GM19463 (cell line): ENCODE results near the gene ZFP14.

Experiments
- ATAC-seq: cut with Tn5 transposase; IDR thresholded peaks from one replicate; pipeline ENCODE4 v1.9.1; 2021; ENCODE audit warnings: mild to moderate bottlenecking, moderate library complexity; ENCODE audit not compliant: unreplicated experiment

The ZFP14 gene

DNA sequence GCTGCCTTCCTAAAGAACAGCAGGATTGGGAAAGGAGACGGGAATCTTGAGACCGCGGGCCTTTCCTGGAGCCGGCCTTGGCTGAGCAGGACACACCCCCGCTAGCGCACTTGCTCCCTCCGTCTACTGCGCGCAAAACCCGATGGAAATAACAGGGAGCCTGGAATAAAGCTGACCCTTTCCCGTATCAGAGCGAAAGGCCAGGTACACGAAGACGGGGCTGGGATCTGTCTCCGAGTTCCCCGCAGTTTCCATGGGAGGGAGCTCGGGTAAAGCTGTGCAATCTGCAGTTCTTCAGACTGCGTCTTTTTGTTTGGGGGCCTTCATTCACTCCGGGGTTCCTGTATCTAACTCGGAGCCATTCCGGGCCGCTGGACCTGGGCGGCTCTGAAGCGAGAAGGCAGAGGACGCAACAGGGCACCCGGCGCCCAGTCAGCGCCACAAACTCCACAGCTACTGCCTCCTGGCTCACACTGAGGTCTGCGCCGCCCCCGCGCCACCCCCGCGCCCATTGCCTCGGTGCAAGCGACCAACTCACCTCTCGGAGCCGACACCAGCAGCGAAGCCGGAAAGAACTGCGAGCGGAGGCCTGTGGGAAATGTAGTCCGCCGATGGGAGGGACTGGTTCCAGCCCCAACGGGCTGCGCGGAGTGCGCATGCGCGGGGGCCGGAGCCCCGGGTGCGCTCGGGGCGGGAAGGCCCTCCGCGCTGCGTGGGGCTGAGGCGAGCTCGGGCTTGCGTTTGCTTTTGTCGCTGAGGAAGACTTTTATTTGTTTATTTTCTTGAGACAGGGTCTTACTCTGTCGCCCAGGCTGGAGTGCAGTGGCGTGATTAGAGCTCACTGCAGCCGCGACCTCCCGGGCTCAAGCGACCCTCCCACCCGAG is at the start of gene ZFP14:
TSS of gene ZFP14 (minus strand) at position 577 of the 885 bp plus-strand sequence. CDS start 11,309 bp downstream, outside the sequence.
- ATAC-seq, result peak; percentile 97

DNA sequence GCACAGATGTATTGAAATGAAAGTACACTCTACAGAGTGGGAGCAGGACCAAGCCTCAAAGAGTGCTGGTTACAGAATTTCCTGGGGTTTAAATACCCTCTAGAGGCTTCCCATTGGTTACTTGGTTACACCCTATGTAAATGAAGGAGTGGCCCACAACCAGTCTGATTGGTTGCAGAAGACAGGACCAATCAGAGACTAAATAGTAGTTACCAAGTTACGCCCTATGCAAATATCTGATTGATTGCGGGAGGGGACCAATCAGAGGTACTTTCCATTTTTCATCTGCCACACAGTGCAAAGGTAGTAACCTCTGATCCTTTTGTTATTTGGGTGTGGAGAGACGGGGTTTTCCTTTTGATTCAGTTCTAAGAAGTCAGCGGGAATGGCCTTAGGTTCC is 44.9 kb upstream of the ZFP14 start:
- ATAC-seq, result no peak

DNA sequence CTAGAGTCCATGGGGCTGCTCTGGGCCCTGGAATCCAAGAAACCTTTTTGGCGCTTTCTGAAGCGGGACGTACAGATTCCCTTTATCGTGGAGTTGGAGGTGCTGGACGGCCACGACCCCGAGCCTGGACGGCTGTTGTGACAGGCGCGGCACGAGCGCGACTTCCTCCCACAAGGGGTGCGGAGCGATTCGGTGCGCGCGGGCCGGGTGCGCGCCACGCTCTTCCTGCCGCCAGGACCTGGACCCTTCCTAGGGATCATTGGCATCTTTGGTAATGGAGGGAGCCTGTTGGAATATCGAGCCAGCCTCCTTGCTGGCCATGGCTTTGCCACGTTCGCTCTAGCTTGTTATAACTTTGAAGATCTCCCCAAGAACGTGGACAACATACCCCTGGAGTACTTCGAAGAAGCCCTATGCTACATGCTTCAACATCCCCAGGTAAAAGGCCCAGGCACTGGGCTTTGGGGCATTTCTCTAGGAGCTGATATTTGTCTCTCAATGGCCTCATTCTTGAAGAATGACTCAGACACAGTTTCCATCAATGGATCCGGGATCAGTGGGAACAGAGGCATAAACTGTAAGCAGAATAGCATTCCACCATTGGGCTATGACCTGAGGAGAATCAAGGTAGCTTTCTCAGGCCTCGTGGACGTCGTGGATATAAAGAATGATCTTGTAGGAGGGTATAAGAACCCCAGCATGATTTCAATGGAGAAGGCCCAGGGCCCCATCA is 42.9 kb upstream of the ZFP14 start:
- no peak for ATAC-seq

DNA sequence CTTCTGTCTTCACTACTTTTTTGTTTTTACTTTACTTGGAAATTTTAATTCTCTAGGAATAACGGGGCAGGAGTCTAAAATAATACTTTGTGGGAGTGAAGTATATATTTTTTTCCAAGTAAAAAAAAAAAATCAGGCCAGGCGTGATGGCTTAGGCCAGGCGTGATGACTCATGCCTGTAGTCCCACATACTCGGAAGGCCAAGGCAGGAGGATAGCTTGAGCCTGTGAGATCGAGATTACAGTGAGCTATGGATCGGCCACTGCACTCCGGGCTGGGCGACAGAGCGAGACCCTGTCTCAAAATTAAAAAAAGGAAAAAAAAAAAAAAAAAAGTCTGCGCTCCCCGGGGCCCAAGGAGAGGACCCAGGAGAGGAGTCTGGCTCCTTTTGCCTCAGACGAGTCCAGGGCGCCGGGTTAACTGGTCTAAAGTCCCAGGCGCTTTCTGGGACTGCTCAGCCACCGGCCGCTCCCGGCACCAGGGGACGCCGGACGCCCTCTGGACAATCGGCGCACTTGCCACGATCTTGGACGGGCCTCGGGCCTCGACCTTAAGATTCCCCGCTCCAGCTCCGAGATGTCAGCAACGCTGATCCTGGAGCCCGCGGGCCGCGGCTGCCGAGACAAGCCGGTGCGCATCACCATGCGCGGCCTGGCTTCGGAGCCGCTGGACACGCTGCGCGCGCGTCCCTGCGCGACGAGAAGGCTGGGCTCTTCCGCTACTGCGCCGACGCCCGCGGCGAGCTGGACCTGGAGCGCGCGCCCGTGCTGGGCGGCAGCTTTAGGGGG is 42.2 kb upstream of the ZFP14 start:
- ATAC-seq, result no peak

DNA sequence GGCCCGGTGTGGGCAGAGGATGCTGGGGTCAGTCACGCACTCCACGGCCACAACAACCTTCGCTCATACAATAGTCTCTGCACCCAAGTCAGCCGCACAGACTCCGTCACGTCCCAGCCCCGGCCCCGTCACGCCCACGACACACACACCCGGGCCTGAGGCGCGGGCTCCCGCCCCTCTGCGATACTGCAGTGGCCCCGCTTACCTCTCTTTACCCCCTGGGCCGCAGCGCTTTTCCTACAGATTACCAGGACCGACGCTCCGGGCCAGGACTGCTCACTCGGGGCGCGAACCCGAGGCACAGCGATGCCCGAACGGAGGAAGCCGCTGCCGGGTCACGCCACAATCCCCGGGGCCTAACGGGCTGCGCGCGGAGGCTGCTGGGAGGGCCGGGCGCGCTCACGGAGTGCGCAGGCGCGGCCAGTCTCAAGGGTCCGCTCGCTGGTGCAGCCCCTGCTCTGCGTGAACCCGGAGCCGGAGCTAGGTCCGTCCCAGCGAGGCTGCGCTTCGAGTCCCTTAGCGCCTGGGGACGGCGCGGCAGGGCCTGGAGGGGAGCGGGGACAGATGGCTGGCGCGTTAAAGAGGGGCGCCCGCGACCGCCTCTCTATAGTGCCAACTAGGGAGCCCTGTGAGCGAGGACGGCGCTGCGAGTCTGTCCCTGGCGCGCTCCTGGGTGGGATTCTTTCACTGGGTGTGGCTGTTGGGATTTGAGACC is 39.4 kb upstream of the ZFP14 start, which contains the start of gene ZFP82:
TSS of gene ZFP82 (minus strand) at position 358 of the 715 bp plus-strand sequence. CDS start 8,855 bp downstream, outside the sequence.
- peak; percentile 93 for ATAC-seq

DNA sequence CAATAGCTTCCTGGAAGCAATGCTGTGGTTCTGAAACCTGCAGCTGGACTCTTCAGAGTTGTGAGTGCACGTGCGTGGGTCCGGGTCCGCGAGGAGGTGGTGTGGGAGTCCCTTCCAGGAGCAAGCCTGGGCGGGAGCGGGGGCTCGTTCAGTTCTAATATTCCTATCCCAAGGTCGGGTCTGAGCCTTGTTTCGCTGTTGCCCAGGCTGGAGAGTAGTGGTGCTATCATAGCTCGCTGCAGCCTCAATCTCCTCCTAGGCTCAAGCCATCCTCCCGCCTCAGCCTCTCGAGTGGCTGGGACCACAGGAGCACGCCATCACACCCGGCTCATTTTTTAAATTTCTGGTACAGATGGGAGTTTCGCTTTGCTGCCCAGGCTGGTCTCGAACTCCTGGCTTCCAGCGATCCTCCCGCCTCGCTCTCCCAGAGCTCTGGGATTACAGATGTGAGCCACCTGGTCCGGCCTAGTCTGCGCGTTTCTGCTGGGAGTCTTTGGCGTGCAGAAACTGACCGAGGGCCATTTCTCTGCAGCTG is 38.8 kb upstream of the ZFP14 start:
- no peak for ATAC-seq

DNA sequence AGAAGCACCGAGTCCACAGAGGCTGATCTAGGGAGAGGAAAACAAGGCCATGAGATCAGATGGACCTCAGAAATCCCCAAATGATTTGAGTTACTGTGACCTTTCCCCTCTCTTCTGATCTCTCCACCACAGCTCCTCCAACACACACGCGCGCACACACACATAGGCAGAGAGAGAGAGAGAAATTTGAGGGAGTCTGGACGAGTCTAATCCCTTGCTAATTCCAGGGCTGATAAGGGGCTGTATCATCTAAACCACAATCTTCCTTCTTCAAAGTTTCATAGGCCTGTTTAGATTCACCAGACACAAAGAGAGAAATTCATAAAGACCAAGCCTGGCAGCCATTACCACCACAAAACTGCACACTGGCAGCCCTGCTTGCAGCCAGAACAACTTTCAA is 30.8 kb upstream of the ZFP14 start:
- no peak for ATAC-seq

DNA sequence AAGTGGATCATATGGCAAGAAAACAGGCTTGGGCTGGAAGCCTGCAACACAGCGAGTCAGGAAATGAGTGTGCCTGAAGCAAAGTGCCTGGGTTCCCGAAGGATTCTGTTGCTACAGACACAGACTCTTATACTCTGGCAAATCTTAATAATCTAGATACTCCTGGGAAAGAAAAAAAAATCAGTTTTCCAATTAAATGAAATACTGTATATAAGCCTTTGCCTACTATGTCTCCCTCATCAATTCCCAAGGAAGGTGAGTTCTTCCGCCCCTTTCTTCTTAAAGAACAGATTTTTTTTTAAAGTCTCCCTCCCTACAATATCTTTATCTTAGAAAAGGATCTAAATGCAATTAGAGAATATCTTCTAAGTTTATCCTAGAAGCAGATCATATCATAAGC is 29.1 kb upstream of the ZFP14 start:
- ATAC-seq, result no peak

DNA sequence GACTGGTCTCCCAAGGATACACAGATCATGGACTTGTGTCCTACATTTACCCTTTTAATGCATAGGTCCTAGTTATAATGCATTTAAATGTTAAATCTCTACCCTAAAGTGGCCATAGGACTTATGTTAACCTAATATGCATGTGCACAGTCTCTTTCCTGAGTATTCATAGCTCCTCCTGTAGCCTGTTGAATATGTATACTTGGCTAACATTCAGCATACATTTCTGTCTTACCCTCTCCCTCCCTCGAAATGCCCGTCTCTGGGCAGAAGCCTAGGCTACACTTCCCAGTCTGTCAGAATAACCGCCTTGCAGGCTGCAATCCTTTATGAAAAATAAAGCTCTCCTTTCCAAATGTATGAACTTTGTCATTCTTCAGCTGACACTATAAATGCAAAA is 25.5 kb upstream of the ZFP14 start:
- ATAC-seq, result no peak

DNA sequence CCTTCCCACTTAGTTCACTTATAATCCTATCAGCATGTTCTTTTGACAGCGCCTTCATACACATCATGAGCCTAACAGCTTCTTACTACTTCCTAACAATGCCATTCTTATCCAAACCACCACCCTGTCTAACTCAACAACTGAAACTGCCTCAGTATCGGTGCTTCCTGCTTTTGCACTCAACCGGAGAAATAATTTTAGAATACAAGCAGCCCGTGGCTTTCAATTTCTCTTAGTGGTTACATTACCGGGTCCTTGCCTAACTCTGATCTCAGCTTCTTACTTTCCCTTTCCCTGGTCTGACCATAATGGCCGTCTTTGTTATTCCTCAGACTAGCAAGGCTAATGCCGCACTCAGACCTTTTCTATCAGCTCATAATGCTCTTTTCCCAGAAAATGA is 22.5 kb upstream of the ZFP14 start:
- ATAC-seq, result no peak

DNA sequence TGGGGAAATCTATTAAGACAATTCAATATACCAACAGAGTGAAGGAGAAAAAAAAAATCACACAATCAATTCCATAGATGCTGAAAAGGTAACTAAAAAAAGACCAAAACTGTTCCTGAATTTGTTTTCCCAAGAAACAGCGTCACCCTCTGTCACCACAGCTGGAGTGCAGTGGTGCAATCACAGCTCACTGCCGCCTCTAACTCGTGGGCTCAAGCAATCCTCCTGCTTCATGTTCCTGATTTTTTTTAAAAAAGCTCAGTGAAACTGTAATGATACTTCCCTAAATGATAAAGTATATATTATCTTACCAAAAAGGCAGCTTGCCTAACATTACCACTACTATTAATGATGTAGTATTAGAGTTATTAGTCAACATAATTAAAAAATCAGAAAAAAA is 19.6 kb upstream of the ZFP14 start:
- ATAC-seq, result no peak

DNA sequence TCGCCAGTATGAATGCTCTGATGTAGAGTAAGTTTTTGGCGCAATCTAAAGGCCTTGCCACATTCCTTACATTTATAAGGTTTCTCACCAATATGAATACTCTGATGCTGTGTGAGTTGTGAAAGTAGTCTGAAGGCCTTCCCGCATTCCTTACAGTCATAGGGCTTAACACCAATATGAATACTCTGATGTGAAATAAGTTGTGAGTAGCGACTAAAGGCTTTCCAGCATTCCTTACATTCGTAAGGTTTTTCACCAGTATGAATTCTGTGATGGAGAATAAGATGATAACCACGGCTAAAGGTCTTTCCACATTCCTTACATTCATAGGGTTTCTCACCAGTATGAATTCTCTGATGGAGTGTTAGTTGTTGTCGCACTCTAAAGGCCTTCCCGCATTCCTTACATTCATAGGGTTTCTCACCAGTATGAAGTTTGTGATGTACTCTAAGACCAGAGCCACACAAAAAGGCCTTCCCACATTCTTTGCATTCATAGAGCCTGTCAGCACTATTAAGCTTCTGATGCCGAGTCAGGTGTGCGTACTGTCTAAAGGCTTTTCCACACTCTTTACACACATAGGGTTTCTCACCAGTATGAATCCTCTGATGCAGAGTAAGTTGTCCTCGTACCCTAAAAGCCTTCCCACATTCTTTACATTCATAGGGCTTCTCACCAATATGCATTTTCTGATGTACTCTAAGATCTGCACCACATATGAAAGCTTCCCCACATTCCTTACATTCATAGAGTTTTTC is 14.1 kb upstream of the ZFP14 start:
- no peak for ATAC-seq

DNA sequence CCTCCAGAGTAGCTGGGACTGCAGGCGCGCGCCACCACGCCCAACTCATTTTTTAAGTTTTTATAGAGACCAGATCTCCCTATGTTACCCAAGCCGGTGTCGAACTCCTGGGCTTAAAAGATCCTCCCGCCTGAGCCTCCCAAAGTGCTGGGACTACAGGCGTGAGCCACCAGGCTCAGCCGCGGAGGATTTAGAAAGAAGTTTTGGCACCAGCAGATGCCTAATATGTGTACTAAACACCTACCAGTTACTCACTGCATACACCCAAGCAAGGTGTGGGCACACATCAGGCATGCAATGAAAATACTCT is 464 bp upstream of the ZFP14 start:
- ATAC-seq, result no peak

DNA sequence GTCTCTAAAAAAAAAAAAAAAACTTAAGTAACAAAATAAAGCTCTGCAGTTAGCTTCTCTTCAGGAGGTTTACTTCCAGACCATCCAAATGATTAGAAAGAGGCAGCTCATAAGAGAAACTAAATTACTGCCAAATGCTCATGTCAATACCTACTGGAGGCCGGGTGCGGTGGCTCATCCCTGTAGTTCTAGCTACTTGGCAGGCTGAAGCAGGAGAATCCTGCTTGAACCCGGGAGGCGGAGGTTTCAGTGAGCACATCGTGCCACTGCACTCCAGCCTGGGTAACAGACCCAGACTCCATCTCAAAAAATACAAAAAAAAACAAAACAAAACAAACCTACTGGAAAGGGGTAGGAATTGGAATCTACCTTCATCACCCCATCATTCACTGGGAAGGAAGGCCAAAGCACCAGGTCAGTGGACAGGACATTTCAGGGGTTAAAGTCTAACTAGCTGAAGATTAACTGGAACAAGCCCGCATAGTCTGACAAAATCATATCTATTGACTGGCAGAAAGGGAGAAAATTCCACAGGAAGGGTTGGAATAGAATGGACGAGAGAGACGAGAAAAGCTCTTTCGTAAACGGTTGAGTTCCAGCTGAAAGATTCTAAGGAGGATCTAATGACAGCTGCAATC is 1.3 kb downstream of the ZFP14 start:
- no peak for ATAC-seq

DNA sequence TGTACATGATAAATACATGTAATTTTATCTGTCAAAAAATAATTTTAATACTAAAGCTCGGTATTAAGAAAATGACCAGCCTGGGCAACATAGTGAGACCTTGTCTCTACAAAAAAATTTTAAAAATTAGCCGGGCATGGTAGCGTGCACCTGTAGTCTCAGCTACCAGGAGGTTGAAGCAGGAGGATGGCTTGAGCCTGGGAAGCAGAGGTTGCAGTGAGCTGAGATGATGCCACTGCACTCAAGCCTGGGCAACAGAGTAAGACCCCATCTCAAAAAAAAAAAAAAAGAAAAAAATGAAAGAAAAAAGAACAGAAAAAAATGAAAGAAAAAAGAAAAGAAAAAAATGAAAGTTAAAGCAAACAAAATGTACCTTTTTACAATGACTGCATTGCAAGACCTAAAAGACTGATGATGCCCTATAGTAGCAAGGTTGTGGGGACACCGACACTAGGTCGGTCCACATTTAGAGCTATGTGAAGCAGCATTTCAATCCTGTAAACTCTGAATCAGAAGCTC is 5.3 kb downstream of the ZFP14 start:
- no peak for ATAC-seq

DNA sequence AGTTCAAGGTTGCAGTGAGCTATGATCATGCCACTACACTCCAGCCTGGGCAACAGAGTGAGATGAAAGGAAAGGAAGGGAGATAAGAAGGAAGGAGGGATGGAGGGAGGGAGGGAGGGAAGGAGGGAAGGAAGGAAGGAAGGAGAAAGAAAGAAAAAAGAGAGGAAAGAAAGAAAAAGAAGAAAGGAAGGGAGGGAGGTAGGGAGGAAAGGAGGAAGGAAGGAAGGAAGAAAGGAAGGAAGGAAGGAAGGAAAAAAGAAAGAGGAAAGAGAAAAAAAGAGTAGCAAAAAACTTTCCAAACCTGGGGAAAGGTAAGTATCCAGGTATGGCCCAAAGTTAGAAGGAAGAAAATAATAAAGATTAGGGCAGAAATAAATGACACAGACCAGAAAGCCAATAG is 7.1 kb downstream of the ZFP14 start:
- ATAC-seq, result no peak

DNA sequence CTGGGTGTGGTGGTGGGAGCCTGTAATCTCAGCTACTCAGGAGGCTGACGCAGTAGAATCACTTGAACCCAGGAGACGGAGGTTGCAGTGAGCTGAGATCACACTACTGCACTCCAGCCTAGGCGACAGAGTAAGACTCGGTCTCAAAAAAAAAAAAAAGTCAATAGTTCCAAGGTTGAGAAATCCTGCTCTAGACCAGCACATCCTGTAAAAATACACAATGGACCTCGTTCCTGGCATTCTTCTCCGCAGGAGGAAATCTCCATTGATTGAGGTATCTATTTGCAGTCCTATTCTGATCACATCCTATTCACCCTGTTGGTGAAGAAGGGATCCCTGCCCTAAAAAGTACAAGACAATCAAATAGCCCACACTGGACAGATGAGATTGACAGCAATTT is 15.2 kb downstream of the ZFP14 start:
- ATAC-seq, result no peak

DNA sequence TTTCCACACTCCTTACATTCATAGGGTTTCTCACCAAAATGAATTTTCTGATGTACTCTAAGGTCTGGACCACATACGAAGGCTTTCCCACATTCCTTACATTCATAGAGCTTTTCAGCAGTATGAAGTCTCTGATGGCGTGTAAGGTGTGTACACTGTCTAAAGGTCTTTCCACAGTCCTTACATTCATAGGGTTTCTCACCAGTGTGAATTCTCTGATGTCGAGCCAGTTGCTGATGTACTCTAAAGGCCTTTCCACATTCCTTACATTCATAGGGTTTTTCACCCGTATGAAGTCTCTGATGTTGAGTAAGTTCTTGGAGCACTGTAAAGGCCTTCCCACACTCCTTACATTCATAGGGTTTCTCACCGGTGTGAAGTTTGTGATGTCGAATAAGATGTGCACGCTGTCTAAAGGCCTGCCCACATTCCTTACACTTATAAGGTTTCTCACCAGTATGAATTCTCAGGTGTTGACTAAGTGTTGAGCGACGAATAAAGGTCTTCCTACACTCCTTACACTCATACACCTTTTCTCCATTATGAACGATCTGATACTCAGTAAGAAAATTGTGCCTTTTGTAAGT is 38.1 kb downstream of the ZFP14 start:
- ATAC-seq, result no peak
